Measurements from ENCODE around the gene ZSCAN21. TPM values are rescaled to one million over a fixed set of nuclear protein-coding genes. Genes with fewer than 3 reads are reported as not detected.

The ZSCAN21 gene
- total RNA-seq, 2 donors from 2014 or later: 14.5 to 20.2 TPM

- intact Hi-C loops (cut with DNase I): no loop called here
- Histone ChIP-seq H3K4me3 (no peak overlapping the region), H3K9me3 (no peaks in the 10 kb centered on the region), H3K4me1 (peaks cover 27% of the 10 kb centered on the region), H3K27me3 (no peaks in the 10 kb centered on the region), H3K27ac (peak overlapping the region in 1 of 4 donors; percentile 92), H3K36me3 (replicated peaks in 1 of 2; ENCODE audit: insufficient read depth in 1 of 2, low read depth in 2 of 2) (no peaks in the 10 kb centered on the region)
- ATAC-seq (no peak), DNase-seq (no peak)
- 69 to 71% methylated on average over 4 of the region's 4 CpGs for WGBS, 2 donors
- TF ChIP-seq POLR2A (IDR thresholded peaks at IDR 0.05): no peak
- no peak for TF ChIP-seq CTCF (IDR thresholded peaks at IDR 0.05)
Measured at GRCh38 chr7:100048680-100049079, 894 bp upstream of the ZSCAN21 start.

DNA sequence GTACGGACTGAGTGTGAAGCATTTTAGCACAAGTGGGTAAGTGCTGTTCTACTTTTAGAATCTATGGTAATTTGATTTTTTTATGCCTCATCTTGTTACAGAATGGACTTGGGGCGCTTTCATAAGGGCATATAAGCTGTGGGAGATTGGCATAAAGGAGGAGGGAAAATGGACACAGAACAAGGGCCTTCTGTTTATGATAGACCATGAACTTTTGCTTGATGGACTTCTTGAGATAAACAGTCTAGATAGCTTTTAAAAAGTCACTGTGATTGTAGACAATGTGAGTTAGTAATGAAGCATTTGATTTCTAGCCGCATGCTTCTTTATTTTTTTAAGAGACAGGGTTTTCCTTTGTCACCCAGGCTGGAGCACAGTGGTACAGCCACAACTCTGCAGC, 2.0 kb downstream of the ZSCAN21 start:
- WGBS, 2 donors: 63 to 68% methylated on average over 3 of the region's 3 CpGs

GRCh38 chr7:100053215-100053614, 3.6 kb downstream of the ZSCAN21 start:
- Histone ChIP-seq H3K9me3 (no peaks in the 10 kb centered on the region), H3K27me3 (no peaks in the 10 kb centered on the region), H3K36me3 (replicated peaks in 1 of 2; ENCODE audit: insufficient read depth in 1 of 2, low read depth in 2 of 2) (peaks cover 5 to 6% of the 10 kb centered on the region in 2 donors), H3K4me1 (peaks cover 27% of the 10 kb centered on the region), H3K4me3 (no peak overlapping the region), H3K27ac (peak overlapping the region in 2 of 4 donors; percentile 23 to 61)
- DNase-seq: peak; percentile 71 to 87 (median 80)
- intact Hi-C loops (cut with DNase I): loop anchor here (5.0 kb wide), 1 partner anchor 61 kb away; no protein-coding TSS in a partner anchor
- ATAC-seq: peak; percentile 84
- TF ChIP-seq CTCF (IDR thresholded peaks at IDR 0.05): peak in 6 of 7 experiments; percentile 22 to 85 (median 78)
- no peak for TF ChIP-seq POLR2A (IDR thresholded peaks at IDR 0.05)
- WGBS, 2 donors: 7 to 14% methylated on average over 3 of the region's 3 CpGs

More for the DNA sequence above, 2.0 kb downstream of the ZSCAN21 start:
- H3K27me3 ChIP-seq: no peaks in the 10 kb centered on the region
- intact Hi-C loops (cut with DNase I): loop anchor here (5.0 kb wide), 1 partner anchor 59 kb away; no protein-coding TSS in a partner anchor
- H3K27ac ChIP-seq: no peak overlapping the region
- H3K4me3 ChIP-seq: no peak overlapping the region
- no peak for TF ChIP-seq CTCF (IDR thresholded peaks at IDR 0.05)
- no peak for TF ChIP-seq POLR2A (IDR thresholded peaks at IDR 0.05)
- no peaks in the 10 kb centered on the region for H3K9me3 ChIP-seq
- no peak for DNase-seq
- H3K4me1 ChIP-seq: peaks cover 27% of the 10 kb centered on the region
- no peaks in the 10 kb centered on the region for H3K36me3 ChIP-seq (replicated peaks in 1 of 2; ENCODE audit: insufficient read depth in 1 of 2, low read depth in 2 of 2)
- no peak for ATAC-seq

DNA sequence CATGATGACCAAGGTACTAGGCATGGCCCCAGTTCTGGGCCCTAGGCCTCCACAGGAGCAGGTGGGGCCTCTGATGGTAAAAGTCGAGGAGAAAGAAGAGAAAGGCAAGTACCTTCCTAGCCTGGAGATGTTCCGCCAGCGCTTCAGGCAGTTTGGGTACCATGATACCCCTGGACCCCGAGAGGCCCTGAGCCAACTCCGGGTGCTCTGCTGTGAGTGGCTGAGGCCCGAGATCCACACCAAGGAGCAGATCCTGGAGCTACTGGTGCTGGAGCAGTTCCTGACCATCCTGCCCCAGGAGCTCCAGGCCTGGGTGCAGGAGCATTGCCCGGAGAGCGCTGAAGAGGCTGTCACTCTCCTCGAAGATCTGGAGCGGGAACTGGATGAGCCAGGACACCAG, 7.4 kb downstream of the ZSCAN21 start:
- Histone ChIP-seq H3K4me1 (peaks cover 5% of the 10 kb centered on the region), H3K27me3 (no peaks in the 10 kb centered on the region), H3K9me3 (no peaks in the 10 kb centered on the region), H3K4me3 (no peak overlapping the region), H3K36me3 (replicated peaks in 1 of 2; ENCODE audit: insufficient read depth in 1 of 2, low read depth in 2 of 2) (peaks cover 5 to 6% of the 10 kb centered on the region in 2 donors), H3K27ac (no peak overlapping the region)
- no peak for TF ChIP-seq CTCF (IDR thresholded peaks at IDR 0.05)
- no peak for TF ChIP-seq POLR2A (IDR thresholded peaks at IDR 0.05)
- ATAC-seq: no peak
- DNase-seq: no peak
- intact Hi-C loops (cut with DNase I): no loop called here
- 84 to 88% methylated on average over 4 to 10 of the region's 10 CpGs for WGBS, 2 donors

- ATAC-seq (no peak), DNase-seq (no peak)
- 77 to 84% methylated on average over 5 of the region's 5 CpGs for WGBS, 2 donors
- Histone ChIP-seq H3K36me3 (replicated peaks in 1 of 2; ENCODE audit: insufficient read depth in 1 of 2, low read depth in 2 of 2) (peaks cover 5 to 8% of the 10 kb centered on the region in 2 donors), H3K27ac (no peak overlapping the region), H3K9me3 (no peaks in the 10 kb centered on the region), H3K4me3 (no peak overlapping the region), H3K4me1 (no peaks in the 10 kb centered on the region), H3K27me3 (no peaks in the 10 kb centered on the region)
- intact Hi-C loops (cut with DNase I): no loop called here
- TF ChIP-seq CTCF (IDR thresholded peaks at IDR 0.05) (no peak), POLR2A (IDR thresholded peaks at IDR 0.05) (no peak)
Measured at GRCh38 chr7:100059251-100059739, 9.7 kb downstream of the ZSCAN21 start.

Measured in body of pancreas (tissue), 4 donors.